HepG2 (cell line): Measurements from ENCODE around the gene TGM2. TPM values are rescaled to one million over a fixed set of nuclear protein-coding genes. Genes with fewer than 3 reads are reported as not detected.
A peak's percentile ranks its signal among the peaks of the same experiment; 100 is the strongest.

Experiments used
- ATAC-seq: fragments of 200-7000 bp; cut with Tn5 transposase; 3 replicates; pipeline ENCODE4 v1.9.1; 2020; ENCODE audit warnings: mild to moderate bottlenecking, moderate library complexity
- BruUV-seq: library from RNA; stranded (reverse); fragments of 400-500 nt; replicated peaks from 2 replicates; lab custom pipeline; 2021; lab: Mats Ljungman, UMichigan
- CTCF ChIA-PET: fragments of 300-600 bp; formaldehyde crosslinking; extraction: SDS; loops from one replicate; lab custom pipeline; 2021; ENCODE audit warnings: low total read pairs, inconsistent platforms, low intra/inter-chr PET ratio; lab: Yijun Ruan, JAX
- POLR2A ChIA-PET: fragments of 350-600 bp; sonication (Branson Sonifier 250); formaldehyde crosslinking; loops from one replicate; lab custom pipeline; 2020; ENCODE audit warnings: antibody characterized with exemption, inconsistent platforms; lab: Yijun Ruan, JAX
- DNase-seq: peaks from one replicate; pipeline ENCODE4 v3.0.0-alpha.2; 2015; ENCODE audit warnings: low spot score
- FAIRE-seq: peaks from 3 replicates; lab custom pipeline; 2011; peaks lifted over from hg19 to GRCh38; lab: Jason Lieb, UNC
- H2AFZ ChIP-seq: one replicate; pipeline ENCODE4 v1.6.1; 2011; ENCODE audit warnings: low read length, inconsistent platforms
- H3K27ac ChIP-seq: fragments of 300-600 bp; 3 replicates; pipeline ENCODE4 v1.8.0; 2011; ENCODE audit warnings: mixed run types, mild to moderate bottlenecking, mixed read lengths, low read length, inconsistent platforms; ENCODE audit not compliant: insufficient read depth; ENCODE audit errors: extremely low read length
- H3K27me3 ChIP-seq, 2 experiments: fragments of 200-600 bp in 1 of 2; 2 replicates in 1 of 2; 3 replicates in 1 of 2; pipeline versions ENCODE4 v1.6.0 to v1.8.0; 2011; ENCODE audit warnings: low read length in 2 of 2, mild to moderate bottlenecking in 2 of 2, moderate library complexity in 2 of 2, inconsistent platforms in 1 of 2; ENCODE audit not compliant: insufficient read depth in 2 of 2, control insufficient read depth in 1 of 2
- H3K36me3 ChIP-seq, 2 experiments: fragments of 200-600 bp in 1 of 2; replicated peaks in 1 of 2; 2 replicates in 1 of 2; 3 replicates in 1 of 2; pipeline versions ENCODE4 v1.5.1 to v1.8.0; 2011; ENCODE audit warnings: low read length in 2 of 2, inconsistent platforms in 1 of 2; ENCODE audit not compliant: insufficient read depth in 2 of 2, control insufficient read depth in 1 of 2
- H3K4me1 ChIP-seq: 2 replicates; pipeline ENCODE4 v1.5.1; 2012; ENCODE audit warnings: low read length, inconsistent platforms; ENCODE audit not compliant: insufficient read depth
- H3K4me2 ChIP-seq: 2 replicates; pipeline ENCODE4 v1.6.0; 2011; ENCODE audit warnings: low read depth, low read length, inconsistent platforms
- H3K4me3 ChIP-seq, 3 experiments: fragments of 200-600 bp in 1 of 3; sonication (generic), shearing (Covaris generic) in 1 of 3; replicated peaks in 1 of 3; 2 replicates each; pipeline ENCODE4 v1.5.1; 2011 to 2016; ENCODE audit warnings: low read length in 3 of 3, inconsistent platforms in 2 of 3, low read depth in 2 of 3, mild to moderate bottlenecking in 2 of 3, control low read depth in 1 of 3, mixed read lengths in 1 of 3; ENCODE audit not compliant: insufficient read depth in 1 of 3
- H3K79me2 ChIP-seq: one replicate; pipeline ENCODE4 v1.6.1; 2011; ENCODE audit warnings: low read length, inconsistent platforms; ENCODE audit not compliant: insufficient read depth
- H3K9ac ChIP-seq: 2 replicates; pipeline ENCODE4 v1.6.0; 2011; ENCODE audit warnings: mild to moderate bottlenecking, low read depth, low read length, inconsistent platforms; ENCODE audit not compliant: insufficient read depth
- H3K9me3 ChIP-seq: 2 replicates; pipeline ENCODE4 v1.5.1; 2012; ENCODE audit warnings: mild to moderate bottlenecking, low read length
- H4K20me1 ChIP-seq: 2 replicates; pipeline ENCODE4 v1.6.0; 2011; ENCODE audit warnings: inconsistent platforms, mild to moderate bottlenecking, low read length, moderate library complexity; ENCODE audit not compliant: insufficient read depth
- ATF7-NPFF ChIP-seq: sonication (generic); formaldehyde crosslinking; IDR thresholded peaks from 2 replicates; pipeline ENCODE4 v1.8.1; 2023; ENCODE audit warnings: mild to moderate bottlenecking, low read depth, missing genetic modification reagents, moderate library complexity
- BHLHE40 ChIP-seq: IDR thresholded peaks from 2 replicates; pipeline ENCODE4 v1.6.1; 2011; ENCODE audit warnings: low read length, improper control_type of control experiment
- CREM ChIP-seq, 2 experiments: sonication (generic) in 1 of 2; formaldehyde crosslinking in 1 of 2; IDR thresholded peaks; 2 replicates each; pipeline versions ENCODE4 v1.4.0 to v1.6.1; 2016 to 2020; ENCODE audit warnings: antibody characterized with exemption in 1 of 2, mild to moderate bottlenecking in 1 of 2, missing genetic modification reagents in 1 of 2
- FOXO1 ChIP-seq: sonication (generic); formaldehyde crosslinking; IDR thresholded peaks from 2 replicates; pipeline ENCODE4 v1.4.0; 2020; ENCODE audit warnings: missing genetic modification reagents
- GTF2F1 ChIP-seq: fragments of 150-350 bp; IDR thresholded peaks from 2 replicates; pipeline ENCODE4 v1.6.1; 2014; ENCODE audit warnings: low read length
- KAT8 ChIP-seq: IDR thresholded peaks from 2 replicates; pipeline ENCODE4 v1.6.1; 2016; ENCODE audit warnings: missing genetic modification reagents, missing compliant biosample characterization
- KLF16 ChIP-seq, 2 experiments: sonication (generic) in 1 of 2; formaldehyde crosslinking in 1 of 2; IDR thresholded peaks; 2 replicates each; pipeline versions ENCODE4 v1.6.1 to v1.8.0; 2016 to 2023; ENCODE audit warnings: missing genetic modification reagents in 2 of 2, missing compliant biosample characterization in 1 of 2
- KLF9 ChIP-seq: IDR thresholded peaks from 2 replicates; pipeline ENCODE4 v1.6.1; 2016; ENCODE audit warnings: low read depth
- ZNF143 ChIP-seq: sonication (generic); formaldehyde crosslinking; IDR thresholded peaks from 2 replicates; pipeline ENCODE4 v1.4.0; 2020; ENCODE audit warnings: missing genetic modification reagents
- ZNF253 ChIP-seq: sonication (generic); formaldehyde crosslinking; IDR thresholded peaks from 2 replicates; pipeline ENCODE4 v1.8.0; 2022; ENCODE audit warnings: mild to moderate bottlenecking, missing genetic modification reagents, borderline replicate concordance
- WGBS: methylation state at CpG from one replicate; pipeline ENCODE4 v1.1.6; 2017; ENCODE audit warnings: low lambda C conversion rate; 5-methylcytosine and 5-hydroxymethylcytosine counted together
- in situ Hi-C: cut with HindIII; loops from 2 replicates; pipeline ENCODE4 v1.10.0; 2017; ENCODE audit warnings: low pct_unique_long_range_greater_than_20kb; ENCODE audit not compliant: extremely low pct_ligation_motif_present
- intact Hi-C: fragments of 100-400 bp; cut with micrococcal nuclease; formaldehyde crosslinking; loops from one replicate; pipeline ENCODE4 v1.10.0; 2022; ENCODE audit not compliant: unreplicated experiment
- polyA plus RNA-seq, 8 experiments: library from polyadenylated mRNA; depleted of rRNA in 3 of 8; stranded (reverse) in 7 of 8; unstranded in 1 of 8; fragments of >200 nt; fragmentation: Illumina TruSeq in 4 of 8; extraction: Trizol in 4 of 8; gene quantifications; 2 replicates each; pipeline versions ENCODE4 v1.2.1 to v1.2.3, GENCODE V29; 2011 to 2016; ENCODE audit warnings: low read depth in 4 of 8, missing spikeins in 1 of 8, mixed read lengths in 1 of 8; ENCODE audit not compliant: insufficient read depth in 1 of 8
- total RNA-seq, 5 experiments: library from RNA; depleted of rRNA; stranded (reverse); fragments of >200 nt; fragmentation: Illumina TruSeq; extraction: Trizol; gene quantifications; 2 replicates each; pipeline ENCODE4 v1.2.3, GENCODE V29; 2016; ENCODE audit warnings: low read depth in 1 of 5
- TF ChIP-seq, protein P1 (sequence below): sonication (generic); formaldehyde crosslinking; IDR thresholded peaks from 2 replicates; pipeline ENCODE4 v1.8.0; 2022; ENCODE audit warnings: mild to moderate bottlenecking, missing genetic modification reagents, moderate library complexity
- TF ChIP-seq, protein P2 (sequence below), 2 experiments: fragments of 450-650 bp in 1 of 2; sonication (generic) in 1 of 2; formaldehyde crosslinking; IDR thresholded peaks; 2 replicates each; pipeline versions ENCODE4 v1.5.0 to v1.8.0; 2020 to 2022; ENCODE audit warnings: mild to moderate bottlenecking in 1 of 2, missing genetic modification reagents in 1 of 2
- TF ChIP-seq, protein P3 (sequence below): sonication (generic); formaldehyde crosslinking; IDR thresholded peaks from 2 replicates; pipeline ENCODE4 v1.4.0; 2020; ENCODE audit warnings: low read depth, missing genetic modification reagents
- TF ChIP-seq, protein P4 (sequence below): sonication (generic); formaldehyde crosslinking; IDR thresholded peaks from 2 replicates; pipeline ENCODE4 v1.5.0; 2020; ENCODE audit warnings: mild to moderate bottlenecking, missing genetic modification reagents

The TGM2 gene
- total and polyA plus RNA-seq, 2 of the 13 experiments (the other 11 are each of a cell fraction or from before 2014, with no cell fraction given) = 4.2 to 46.4 TPM

DNA sequence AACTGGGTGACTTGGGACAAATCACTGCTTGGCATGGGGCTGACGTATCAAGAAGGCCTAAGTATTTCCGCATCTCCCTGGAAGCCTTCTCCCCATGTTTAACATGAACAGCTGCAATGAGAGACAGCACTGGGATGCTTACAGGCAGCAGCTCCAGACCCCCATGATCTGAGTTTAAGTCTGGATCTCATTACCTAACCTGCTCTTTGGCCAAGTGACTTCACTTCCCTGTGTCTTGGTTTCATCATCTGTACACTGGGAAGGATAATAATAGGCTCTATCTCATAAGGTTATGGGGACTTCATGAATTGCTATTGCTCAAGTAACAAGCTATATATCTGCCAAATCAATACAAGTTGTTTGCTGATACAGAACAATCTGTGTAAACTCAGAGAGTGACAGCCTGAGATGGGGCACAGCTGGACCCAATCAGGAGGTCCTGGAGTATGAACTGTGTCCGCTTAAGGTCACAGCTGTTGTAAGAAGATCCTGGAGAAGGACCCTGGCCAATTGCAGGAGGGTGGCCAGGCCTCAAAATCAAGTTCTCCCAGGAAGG, 56.0 kb downstream of the TGM2 start (continued):
- TF ChIP-seq KLF16 (CRISPR knock-in tag; IDR thresholded peaks at IDR 0.05) = peak in 1 of 2 experiments; percentile 84; a peak in 1 of 4 replicates
- TF ChIP-seq GTF2F1 = no peak
- no peak for TF ChIP-seq CREM (IDR thresholded peaks at IDR 0.05)
- TF ChIP-seq CREM (CRISPR knock-in tag; IDR thresholded peaks at IDR 0.05) = no peak
- TF ChIP-seq FOXO1 (CRISPR knock-in tag) = no peak
- TF ChIP-seq, protein P1, sequence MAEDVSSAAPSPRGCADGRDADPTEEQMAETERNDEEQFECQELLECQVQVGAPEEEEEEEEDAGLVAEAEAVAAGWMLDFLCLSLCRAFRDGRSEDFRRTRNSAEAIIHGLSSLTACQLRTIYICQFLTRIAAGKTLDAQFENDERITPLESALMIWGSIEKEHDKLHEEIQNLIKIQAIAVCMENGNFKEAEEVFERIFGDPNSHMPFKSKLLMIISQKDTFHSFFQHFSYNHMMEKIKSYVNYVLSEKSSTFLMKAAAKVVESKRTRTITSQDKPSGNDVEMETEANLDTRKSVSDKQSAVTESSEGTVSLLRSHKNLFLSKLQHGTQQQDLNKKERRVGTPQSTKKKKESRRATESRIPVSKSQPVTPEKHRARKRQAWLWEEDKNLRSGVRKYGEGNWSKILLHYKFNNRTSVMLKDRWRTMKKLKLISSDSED = 0 out of 2 replicates have a peak, but pooled peaks have one; percentile 26
- no peak for TF ChIP-seq BHLHE40

DNA sequence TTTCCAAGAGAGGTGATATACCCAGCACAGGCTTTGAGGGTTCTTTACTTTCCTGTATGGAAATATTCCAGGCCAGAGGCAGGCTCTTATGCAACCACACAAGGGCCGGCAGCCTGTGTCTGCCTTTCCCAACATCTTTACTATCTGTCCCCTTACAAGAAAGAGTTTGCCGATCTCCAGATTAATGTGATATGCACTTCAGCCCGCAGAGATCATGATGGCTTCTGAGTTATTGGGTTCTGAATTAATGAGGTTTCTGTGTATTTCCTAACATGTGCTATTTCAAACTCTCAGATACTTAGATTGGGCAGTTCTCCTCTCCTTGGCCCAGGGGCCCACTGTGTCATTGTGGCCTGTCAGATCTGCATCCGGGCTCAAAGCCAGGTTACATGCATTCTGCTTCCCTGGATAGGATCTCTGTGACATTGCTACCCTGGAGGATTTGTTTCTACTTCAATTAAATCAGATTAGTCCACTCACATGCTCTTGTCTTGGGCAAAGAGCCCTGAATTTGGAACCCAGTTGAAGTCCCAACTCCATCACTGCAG, 56.6 kb downstream of the TGM2 start:
- ChIA-PET CTCF (no interaction called here), POLR2A (interaction anchor here (1.2 to 2.8 kb wide), 5 partner anchors 9 to 36 kb away, joined by 6 to 44 read pairs (median 10); no protein-coding TSS in a partner anchor)
- no peaks in the 10 kb centered on the region for H3K79me2 ChIP-seq
- H3K9me3 ChIP-seq = no peaks in the 10 kb centered on the region
- ATAC-seq = no peak
- no peaks in the 10 kb centered on the region for H4K20me1 ChIP-seq
- DNase-seq = no peak
- no peak overlapping the region for H2AFZ ChIP-seq
- intact Hi-C loops = no loop called here
- in situ Hi-C loops = no loop called here
- H3K4me1 ChIP-seq = peaks cover 54% of the 10 kb centered on the region
- no peak for FAIRE-seq
- H3K4me3 ChIP-seq = no peak overlapping the region
- no peaks in the 10 kb centered on the region for H3K27me3 ChIP-seq
- no peak overlapping the region for H3K27ac ChIP-seq
- H3K4me2 ChIP-seq = peak overlapping the region; percentile 8; the same call in 1 of the 2 replicates
- no peaks in the 10 kb centered on the region for H3K36me3 ChIP-seq
- BruUV-seq = no TSS peak
- no peak overlapping the region for H3K9ac ChIP-seq
- WGBS = 8% methylated on average over 4 of the region's 4 CpGs
- TF ChIP-seq, protein P2, sequence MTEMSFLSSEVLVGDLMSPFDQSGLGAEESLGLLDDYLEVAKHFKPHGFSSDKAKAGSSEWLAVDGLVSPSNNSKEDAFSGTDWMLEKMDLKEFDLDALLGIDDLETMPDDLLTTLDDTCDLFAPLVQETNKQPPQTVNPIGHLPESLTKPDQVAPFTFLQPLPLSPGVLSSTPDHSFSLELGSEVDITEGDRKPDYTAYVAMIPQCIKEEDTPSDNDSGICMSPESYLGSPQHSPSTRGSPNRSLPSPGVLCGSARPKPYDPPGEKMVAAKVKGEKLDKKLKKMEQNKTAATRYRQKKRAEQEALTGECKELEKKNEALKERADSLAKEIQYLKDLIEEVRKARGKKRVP (CRISPR knock-in tag; IDR thresholded peaks at IDR 0.05) = no peak
- no peak for TF ChIP-seq KAT8
- TF ChIP-seq, protein P3, sequence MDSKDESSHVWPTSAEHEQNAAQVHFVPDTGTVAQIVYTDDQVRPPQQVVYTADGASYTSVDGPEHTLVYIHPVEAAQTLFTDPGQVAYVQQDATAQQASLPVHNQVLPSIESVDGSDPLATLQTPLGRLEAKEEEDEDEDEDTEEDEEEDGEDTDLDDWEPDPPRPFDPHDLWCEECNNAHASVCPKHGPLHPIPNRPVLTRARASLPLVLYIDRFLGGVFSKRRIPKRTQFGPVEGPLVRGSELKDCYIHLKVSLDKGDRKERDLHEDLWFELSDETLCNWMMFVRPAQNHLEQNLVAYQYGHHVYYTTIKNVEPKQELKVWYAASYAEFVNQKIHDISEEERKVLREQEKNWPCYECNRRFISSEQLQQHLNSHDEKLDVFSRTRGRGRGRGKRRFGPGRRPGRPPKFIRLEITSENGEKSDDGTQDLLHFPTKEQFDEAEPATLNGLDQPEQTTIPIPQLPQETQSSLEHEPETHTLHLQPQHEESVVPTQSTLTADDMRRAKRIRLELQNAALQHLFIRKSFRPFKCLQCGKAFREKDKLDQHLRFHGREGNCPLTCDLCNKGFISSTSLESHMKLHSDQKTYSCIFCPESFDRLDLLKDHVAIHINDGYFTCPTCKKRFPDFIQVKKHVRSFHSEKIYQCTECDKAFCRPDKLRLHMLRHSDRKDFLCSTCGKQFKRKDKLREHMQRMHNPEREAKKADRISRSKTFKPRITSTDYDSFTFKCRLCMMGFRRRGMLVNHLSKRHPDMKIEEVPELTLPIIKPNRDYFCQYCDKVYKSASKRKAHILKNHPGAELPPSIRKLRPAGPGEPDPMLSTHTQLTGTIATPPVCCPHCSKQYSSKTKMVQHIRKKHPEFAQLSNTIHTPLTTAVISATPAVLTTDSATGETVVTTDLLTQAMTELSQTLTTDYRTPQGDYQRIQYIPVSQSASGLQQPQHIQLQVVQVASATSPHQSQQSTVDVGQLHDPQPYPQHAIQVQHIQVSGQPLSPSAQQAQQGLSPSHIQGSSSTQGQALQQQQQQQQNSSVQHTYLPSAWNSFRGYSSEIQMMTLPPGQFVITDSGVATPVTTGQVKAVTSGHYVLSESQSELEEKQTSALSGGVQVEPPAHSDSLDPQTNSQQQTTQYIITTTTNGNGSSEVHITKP (CRISPR knock-in tag) = 0 out of 2 replicates have a peak, but pooled peaks have one; percentile 11
- TF ChIP-seq KLF9 (CRISPR knock-in tag) = no peak
- TF ChIP-seq ATF7-NPFF = no peak
- TF ChIP-seq, protein P4, sequence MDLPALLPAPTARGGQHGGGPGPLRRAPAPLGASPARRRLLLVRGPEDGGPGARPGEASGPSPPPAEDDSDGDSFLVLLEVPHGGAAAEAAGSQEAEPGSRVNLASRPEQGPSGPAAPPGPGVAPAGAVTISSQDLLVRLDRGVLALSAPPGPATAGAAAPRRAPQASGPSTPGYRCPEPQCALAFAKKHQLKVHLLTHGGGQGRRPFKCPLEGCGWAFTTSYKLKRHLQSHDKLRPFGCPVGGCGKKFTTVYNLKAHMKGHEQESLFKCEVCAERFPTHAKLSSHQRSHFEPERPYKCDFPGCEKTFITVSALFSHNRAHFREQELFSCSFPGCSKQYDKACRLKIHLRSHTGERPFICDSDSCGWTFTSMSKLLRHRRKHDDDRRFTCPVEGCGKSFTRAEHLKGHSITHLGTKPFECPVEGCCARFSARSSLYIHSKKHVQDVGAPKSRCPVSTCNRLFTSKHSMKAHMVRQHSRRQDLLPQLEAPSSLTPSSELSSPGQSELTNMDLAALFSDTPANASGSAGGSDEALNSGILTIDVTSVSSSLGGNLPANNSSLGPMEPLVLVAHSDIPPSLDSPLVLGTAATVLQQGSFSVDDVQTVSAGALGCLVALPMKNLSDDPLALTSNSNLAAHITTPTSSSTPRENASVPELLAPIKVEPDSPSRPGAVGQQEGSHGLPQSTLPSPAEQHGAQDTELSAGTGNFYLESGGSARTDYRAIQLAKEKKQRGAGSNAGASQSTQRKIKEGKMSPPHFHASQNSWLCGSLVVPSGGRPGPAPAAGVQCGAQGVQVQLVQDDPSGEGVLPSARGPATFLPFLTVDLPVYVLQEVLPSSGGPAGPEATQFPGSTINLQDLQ (CRISPR knock-in tag) = no peak
- no peak for TF ChIP-seq ZNF253 (CRISPR knock-in tag)
- TF ChIP-seq ZNF143 (CRISPR knock-in tag) = no peak
